SK-N-SH treated with all-trans-retinoic acid at 6 μM for 48 hours (cell line): Measurements from ENCODE around the gene PIN4.

ENCODE experiments used
- ATAC-seq: fragments of 200-7000 bp; cut with Tn5 transposase; 3 replicates; pipeline ENCODE4 v1.9.1; 2020; ENCODE audit warnings: mild to moderate bottlenecking, moderate library complexity
- ARNTL ChIP-seq: fragments of 450-650 bp; formaldehyde crosslinking; IDR thresholded peaks from 2 replicates; pipeline ENCODE4 v1.5.0; 2020; ENCODE audit warnings: low read depth, mild to moderate bottlenecking, moderate library complexity, borderline replicate concordance
- BACH2 ChIP-seq: fragments of 250-450 bp; sonication (Bioruptor Pico); IDR thresholded peaks from 2 replicates; pipeline ENCODE4 v1.9.0; 2021; ENCODE audit warnings: mild to moderate bottlenecking, borderline replicate concordance
- GLIS3 ChIP-seq: fragments of 250-450 bp; sonication (Bioruptor Pico); IDR thresholded peaks from 2 replicates; pipeline ENCODE4 v1.5.0; 2020; ENCODE audit warnings: mild to moderate bottlenecking, moderate library complexity
- ISL1 ChIP-seq: fragments of 250-450 bp; sonication (Bioruptor Pico); IDR thresholded peaks from 2 replicates; pipeline ENCODE4 v2.1.2; 2022; ENCODE audit warnings: mild to moderate bottlenecking, moderate library complexity
- OSR1 ChIP-seq: fragments of 250-450 bp; sonication (Bioruptor Pico); IDR thresholded peaks from 2 replicates; pipeline ENCODE4 v1.8.0; 2022; ENCODE audit warnings: moderate library complexity, mild to moderate bottlenecking, inconsistent platforms
- SNAI2 ChIP-seq: fragments of 250-450 bp; sonication (Bioruptor Pico); IDR thresholded peaks from 2 replicates; pipeline ENCODE4 v1.5.0; 2020; ENCODE audit warnings: mild to moderate bottlenecking, moderate library complexity
- TOX ChIP-seq: fragments of 250-450 bp; sonication (Bioruptor Pico); IDR thresholded peaks from 2 replicates; pipeline ENCODE4 v1.8.0; 2021; ENCODE audit warnings: mild to moderate bottlenecking, moderate library complexity, borderline replicate concordance
- ZC3H10 ChIP-seq: fragments of 250-450 bp; sonication (Bioruptor Pico); IDR thresholded peaks from 2 replicates; pipeline ENCODE4 v1.5.1; 2021; ENCODE audit warnings: mild to moderate bottlenecking, moderate library complexity
- ZFP3 ChIP-seq: fragments of 250-450 bp; sonication (Bioruptor Pico); IDR thresholded peaks from 2 replicates; pipeline ENCODE4 v1.5.0; 2020; ENCODE audit warnings: mild to moderate bottlenecking, moderate library complexity
- ZFP30 ChIP-seq: fragments of 450-650 bp; formaldehyde crosslinking; IDR thresholded peaks from 2 replicates; pipeline ENCODE4 v1.5.0; 2022; ENCODE audit warnings: mild to moderate bottlenecking, moderate library complexity
- ZNF565 ChIP-seq: fragments of 450-650 bp; formaldehyde crosslinking; conservative IDR thresholded peaks from 2 replicates; pipeline ENCODE4 v1.5.0; 2020; ENCODE audit warnings: low read depth, mild to moderate bottlenecking, moderate library complexity
- ZNF70 ChIP-seq: fragments of 450-650 bp; formaldehyde crosslinking; IDR thresholded peaks from 2 replicates; pipeline ENCODE4 v1.5.0; 2020; ENCODE audit warnings: mild to moderate bottlenecking, moderate library complexity
- TF ChIP-seq, protein P1 (sequence below): fragments of 250-450 bp; sonication (Bioruptor Pico); IDR thresholded peaks from 2 replicates; pipeline ENCODE4 v1.5.1; 2020; ENCODE audit warnings: low read depth, mild to moderate bottlenecking, moderate library complexity
- TF ChIP-seq, protein P2 (sequence below): fragments of 250-450 bp; sonication (Bioruptor Pico); IDR thresholded peaks from 2 replicates; pipeline ENCODE4 v1.5.0; 2020; ENCODE audit warnings: mild to moderate bottlenecking, moderate library complexity
- TF ChIP-seq, protein P3 (sequence below): fragments of 250-450 bp; sonication (Bioruptor Pico); IDR thresholded peaks from 2 replicates; pipeline ENCODE4 v1.5.1; 2021; ENCODE audit warnings: mild to moderate bottlenecking, moderate library complexity

PIN4 gene

DNA sequence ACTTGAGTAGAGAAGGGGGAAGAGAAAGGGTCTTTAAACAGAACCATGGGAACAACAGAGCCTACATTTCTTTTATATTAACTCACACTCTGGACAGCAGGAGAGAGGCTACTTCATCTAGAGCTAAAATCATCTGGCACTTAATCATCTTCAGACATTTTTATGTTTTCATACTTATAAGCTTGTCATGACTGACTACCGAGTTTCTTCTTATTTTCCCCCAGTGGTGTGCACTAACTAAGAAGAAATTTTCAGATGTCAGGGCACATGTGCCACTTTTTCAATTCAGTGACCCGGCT, 38.0 kb upstream of the PIN4 start (continued):
- TF ChIP-seq, protein P1, sequence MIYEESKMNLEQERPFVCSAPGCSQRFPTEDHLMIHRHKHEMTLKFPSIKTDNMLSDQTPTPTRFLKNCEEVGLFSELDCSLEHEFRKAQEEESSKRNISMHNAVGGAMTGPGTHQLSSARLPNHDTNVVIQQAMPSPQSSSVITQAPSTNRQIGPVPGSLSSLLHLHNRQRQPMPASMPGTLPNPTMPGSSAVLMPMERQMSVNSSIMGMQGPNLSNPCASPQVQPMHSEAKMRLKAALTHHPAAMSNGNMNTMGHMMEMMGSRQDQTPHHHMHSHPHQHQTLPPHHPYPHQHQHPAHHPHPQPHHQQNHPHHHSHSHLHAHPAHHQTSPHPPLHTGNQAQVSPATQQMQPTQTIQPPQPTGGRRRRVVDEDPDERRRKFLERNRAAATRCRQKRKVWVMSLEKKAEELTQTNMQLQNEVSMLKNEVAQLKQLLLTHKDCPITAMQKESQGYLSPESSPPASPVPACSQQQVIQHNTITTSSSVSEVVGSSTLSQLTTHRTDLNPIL (CRISPR knock-in tag) = no peak
- TF ChIP-seq ISL1 (CRISPR knock-in tag) (no peak), ZNF70 (no peak)

DNA sequence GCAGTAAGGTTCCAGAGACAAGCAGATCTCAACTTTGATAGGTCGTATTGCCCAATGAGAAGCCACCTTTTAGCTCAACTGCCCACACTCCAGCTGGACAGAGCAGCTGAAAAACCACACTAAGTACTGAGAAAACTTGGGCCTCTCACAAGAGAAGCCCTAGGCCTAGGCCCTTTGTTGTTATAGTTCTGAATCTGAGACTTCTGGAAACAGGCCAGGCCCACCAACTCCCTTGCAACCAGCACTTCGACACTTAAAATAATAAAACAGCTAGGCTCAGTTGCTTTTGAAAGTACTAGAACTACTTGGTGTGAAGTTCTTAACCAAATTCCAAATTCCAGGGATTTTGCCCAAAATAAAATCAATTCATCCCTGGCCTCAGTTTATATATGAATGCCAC, 36.4 kb upstream of the PIN4 start:
- TF ChIP-seq ZFP3 (no peak), ISL1 (CRISPR knock-in tag) (no peak)
- TF ChIP-seq, protein P1 (CRISPR knock-in tag) = no peak
- no peak for ATAC-seq

DNA sequence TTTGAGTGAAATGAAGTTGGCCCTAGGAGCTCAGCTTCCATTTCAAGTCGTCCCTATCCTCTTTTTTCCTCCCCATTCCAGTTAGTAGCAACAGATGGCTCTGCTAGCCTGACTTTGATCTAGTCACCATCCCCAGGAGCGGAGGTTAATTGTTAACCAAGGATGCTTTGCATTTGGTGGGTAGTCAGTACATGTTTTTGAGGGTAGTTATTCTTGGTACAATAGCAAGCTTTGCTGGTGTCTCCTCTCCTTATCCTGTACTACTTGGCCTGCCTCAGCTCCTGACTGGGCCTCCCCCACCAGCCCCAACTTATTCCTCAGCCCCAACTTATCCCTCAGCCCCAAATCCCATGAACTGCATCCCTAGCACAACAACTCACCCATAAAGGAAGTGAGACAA, 35.0 kb upstream of the PIN4 start:
- TF ChIP-seq ISL1 (CRISPR knock-in tag) = no peak
- no peak for TF ChIP-seq ZFP3
- no peak for TF ChIP-seq OSR1 (CRISPR knock-in tag)
- TF ChIP-seq, protein P1 (CRISPR knock-in tag) = no peak
- no peak for TF ChIP-seq ZC3H10 (CRISPR knock-in tag)
- TF ChIP-seq ZNF565 (CRISPR knock-in tag) = no peak
- TF ChIP-seq, protein P2, sequence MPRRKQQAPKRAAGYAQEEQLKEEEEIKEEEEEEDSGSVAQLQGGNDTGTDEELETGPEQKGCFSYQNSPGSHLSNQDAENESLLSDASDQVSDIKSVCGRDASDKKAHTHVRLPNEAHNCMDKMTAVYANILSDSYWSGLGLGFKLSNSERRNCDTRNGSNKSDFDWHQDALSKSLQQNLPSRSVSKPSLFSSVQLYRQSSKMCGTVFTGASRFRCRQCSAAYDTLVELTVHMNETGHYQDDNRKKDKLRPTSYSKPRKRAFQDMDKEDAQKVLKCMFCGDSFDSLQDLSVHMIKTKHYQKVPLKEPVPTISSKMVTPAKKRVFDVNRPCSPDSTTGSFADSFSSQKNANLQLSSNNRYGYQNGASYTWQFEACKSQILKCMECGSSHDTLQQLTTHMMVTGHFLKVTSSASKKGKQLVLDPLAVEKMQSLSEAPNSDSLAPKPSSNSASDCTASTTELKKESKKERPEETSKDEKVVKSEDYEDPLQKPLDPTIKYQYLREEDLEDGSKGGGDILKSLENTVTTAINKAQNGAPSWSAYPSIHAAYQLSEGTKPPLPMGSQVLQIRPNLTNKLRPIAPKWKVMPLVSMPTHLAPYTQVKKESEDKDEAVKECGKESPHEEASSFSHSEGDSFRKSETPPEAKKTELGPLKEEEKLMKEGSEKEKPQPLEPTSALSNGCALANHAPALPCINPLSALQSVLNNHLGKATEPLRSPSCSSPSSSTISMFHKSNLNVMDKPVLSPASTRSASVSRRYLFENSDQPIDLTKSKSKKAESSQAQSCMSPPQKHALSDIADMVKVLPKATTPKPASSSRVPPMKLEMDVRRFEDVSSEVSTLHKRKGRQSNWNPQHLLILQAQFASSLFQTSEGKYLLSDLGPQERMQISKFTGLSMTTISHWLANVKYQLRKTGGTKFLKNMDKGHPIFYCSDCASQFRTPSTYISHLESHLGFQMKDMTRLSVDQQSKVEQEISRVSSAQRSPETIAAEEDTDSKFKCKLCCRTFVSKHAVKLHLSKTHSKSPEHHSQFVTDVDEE (CRISPR knock-in tag) = no peak
- TF ChIP-seq, protein P3, sequence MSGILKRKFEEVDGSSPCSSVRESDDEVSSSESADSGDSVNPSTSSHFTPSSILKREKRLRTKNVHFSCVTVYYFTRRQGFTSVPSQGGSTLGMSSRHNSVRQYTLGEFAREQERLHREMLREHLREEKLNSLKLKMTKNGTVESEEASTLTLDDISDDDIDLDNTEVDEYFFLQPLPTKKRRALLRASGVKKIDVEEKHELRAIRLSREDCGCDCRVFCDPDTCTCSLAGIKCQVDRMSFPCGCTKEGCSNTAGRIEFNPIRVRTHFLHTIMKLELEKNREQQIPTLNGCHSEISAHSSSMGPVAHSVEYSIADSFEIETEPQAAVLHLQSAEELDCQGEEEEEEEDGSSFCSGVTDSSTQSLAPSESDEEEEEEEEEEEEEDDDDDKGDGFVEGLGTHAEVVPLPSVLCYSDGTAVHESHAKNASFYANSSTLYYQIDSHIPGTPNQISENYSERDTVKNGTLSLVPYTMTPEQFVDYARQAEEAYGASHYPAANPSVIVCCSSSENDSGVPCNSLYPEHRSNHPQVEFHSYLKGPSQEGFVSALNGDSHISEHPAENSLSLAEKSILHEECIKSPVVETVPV (CRISPR knock-in tag) = no peak
- no peak for TF ChIP-seq ARNTL (CRISPR knock-in tag)
- no peak for TF ChIP-seq ZFP30 (CRISPR knock-in tag)
- TF ChIP-seq BACH2 (CRISPR knock-in tag) = no peak
- no peak for ATAC-seq

DNA sequence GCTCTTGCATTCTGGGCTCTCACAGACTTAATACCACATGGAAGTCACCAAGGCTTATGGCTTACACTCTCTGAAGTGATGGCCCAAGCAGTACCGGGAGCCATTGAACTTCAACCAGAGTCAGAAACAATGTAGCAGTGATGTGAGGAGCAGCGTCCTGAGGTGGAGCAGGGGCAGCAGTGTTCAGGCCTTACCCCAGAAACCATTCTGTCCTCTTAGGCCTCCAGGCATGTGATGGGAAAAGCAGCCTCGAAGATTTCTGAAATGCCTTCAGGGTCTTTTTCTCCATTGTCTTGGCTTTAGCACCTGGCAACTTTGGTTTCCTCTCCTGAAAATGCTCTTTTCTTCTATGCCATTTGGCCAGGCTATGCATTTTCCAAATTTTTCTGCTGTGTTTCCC, 22.8 kb upstream of the PIN4 start:
- no peak for TF ChIP-seq OSR1 (CRISPR knock-in tag)
- TF ChIP-seq, all 23 proteins: peak for 0
- no peak for ATAC-seq

DNA sequence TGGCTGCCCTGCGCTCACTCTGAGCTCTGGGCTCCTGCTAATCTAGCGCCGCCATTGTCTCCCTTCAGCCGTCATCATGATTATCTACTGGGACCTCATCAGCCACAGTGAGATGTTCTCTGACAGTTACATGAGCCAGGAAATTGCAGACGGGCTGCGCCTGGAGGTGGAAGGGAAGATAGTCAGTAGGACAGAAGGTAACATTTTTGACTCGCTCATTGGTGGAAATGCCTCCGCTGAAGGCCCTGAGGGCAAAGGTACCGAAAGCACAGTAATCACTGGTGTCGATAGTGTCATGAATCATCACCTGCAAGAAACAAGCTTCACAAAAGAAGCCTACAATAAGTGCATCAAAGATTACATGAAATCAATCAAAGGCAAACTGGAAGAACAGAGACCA, 21.8 kb upstream of the PIN4 start:
- no peak for TF ChIP-seq TOX (CRISPR knock-in tag)
- no peak for ATAC-seq

DNA sequence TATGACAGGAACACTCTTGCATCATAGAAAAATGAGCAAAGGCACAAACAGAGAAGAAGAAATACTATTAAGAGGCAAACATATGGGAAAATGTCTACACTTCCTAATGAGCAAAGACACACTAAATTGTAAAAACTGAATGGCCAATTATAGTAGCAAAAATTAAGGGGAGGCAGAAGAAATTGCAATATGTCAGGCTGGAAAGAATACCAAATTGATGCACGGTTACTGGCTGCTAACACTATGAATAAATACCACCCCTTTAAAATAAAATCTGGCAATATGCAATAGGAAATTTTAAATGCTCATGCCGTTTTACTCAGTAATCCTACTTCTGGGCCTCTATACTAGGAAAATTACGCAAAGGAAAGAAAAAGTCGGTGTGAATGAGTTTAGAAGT, 16.0 kb upstream of the PIN4 start:
- no peak for ATAC-seq
- TF ChIP-seq TOX (CRISPR knock-in tag) = no peak
- TF ChIP-seq GLIS3 = no peak
- no peak for TF ChIP-seq ZC3H10 (CRISPR knock-in tag)
- no peak for TF ChIP-seq SNAI2 (CRISPR knock-in tag)
- TF ChIP-seq ISL1 (CRISPR knock-in tag) = no peak
- TF ChIP-seq, protein P3 (CRISPR knock-in tag) = no peak
- no peak for TF ChIP-seq ZNF565 (CRISPR knock-in tag)
- TF ChIP-seq, all 23 proteins: peak for 0
